Measurements from ENCODE around the gene RNF34. TPM values are rescaled to one million over a fixed set of nuclear protein-coding genes. Genes with fewer than 3 reads are reported as not detected.

Gene RNF34
- total and polyA plus RNA-seq, 2 donors (not counting 3 experiments of a cell fraction or from before 2014, with no cell fraction given): 37.6 to 51.1 TPM

DNA sequence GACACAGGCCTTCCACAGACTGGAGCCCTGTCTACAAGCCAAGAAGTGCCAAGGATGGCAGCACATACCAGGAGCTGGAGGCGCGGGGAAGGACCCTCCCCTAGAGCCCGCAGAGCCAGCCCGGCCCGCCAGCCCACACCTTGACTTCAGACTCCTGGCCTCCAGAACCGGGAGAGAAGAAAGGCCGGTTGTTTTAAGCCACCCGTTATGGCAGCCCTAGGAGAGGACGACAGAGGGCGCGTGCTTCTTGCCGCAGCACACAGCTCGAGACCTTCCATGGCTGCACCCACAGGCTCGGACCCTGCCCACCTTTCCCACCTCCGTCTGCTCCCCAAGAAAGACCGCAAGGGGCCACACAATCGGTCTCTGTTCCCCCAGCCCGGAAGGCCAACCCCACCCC, 53.7 kb downstream of the RNF34 start:
- Histone ChIP-seq H3K4me3 (replicated peaks in 1 of 3; ENCODE audit: insufficient read depth in 1 of 3, low read depth in 1 of 3, low read length in 3 of 3) (no peak overlapping the region), H3K4me2 (ENCODE audit: insufficient read depth, low read length) (no peak overlapping the region), H3K9me3 (replicated peaks; ENCODE audit: control insufficient read depth, insufficient read depth, low read length) (no peaks in the 10 kb centered on the region), H3K27ac (ENCODE audit: insufficient read depth, low read depth, low read length) (no peak overlapping the region), H3K9me1 (replicated peaks; ENCODE audit: control insufficient read depth, extremely low read depth, insufficient read depth, low read length) (no peaks in the 10 kb centered on the region), H4K20me1 (replicated peaks; ENCODE audit: control insufficient read depth, extremely low read depth, insufficient read depth, low read length) (no peaks in the 10 kb centered on the region), H3K79me2 (ENCODE audit: control insufficient read depth, insufficient read depth, low read length) (peaks cover 41% of the 10 kb centered on the region), H3K27me3 (ENCODE audit: control insufficient read depth in 2 of 2, insufficient read depth in 2 of 2, low read length in 2 of 2) (no peaks in the 10 kb centered on the region), H3K4me1 (ENCODE audit: control insufficient read depth, extremely low read depth, insufficient read depth, low read length) (peaks cover 7% of the 10 kb centered on the region), H3K36me3 (ENCODE audit: control insufficient read depth in 2 of 2, extremely low read depth in 1 of 2, insufficient read depth in 2 of 2, low read length in 2 of 2) (peaks cover 0 to 2% of the 10 kb centered on the region in 2 experiments), H2AFZ (ENCODE audit: low read depth, low read length) (no peak overlapping the region), H3K9ac (replicated peaks; ENCODE audit: extremely low read depth, insufficient read depth, low read length) (no peak overlapping the region)
- intact Hi-C loops (cut with micrococcal nuclease): no loop called here
- ChIA-PET POLR2A (no interaction called here), CTCF (interaction anchor here (1.1 to 1.5 kb wide), 2 partner anchors 11 kb away, joined by 5 to 8 read pairs; no protein-coding TSS in a partner anchor)
- dilution Hi-C loops (cut with MboI; ENCODE audit: extremely low pct_ligation_motif_present, low sequenced_read_pairs): no loop called here
- no peak for TF ChIP-seq MYC (IDR thresholded peaks at IDR 0.05; ENCODE audit: low read depth, low read length)
- no peak for TF ChIP-seq FOS (IDR thresholded peaks at IDR 0.05; ENCODE audit: borderline replicate concordance, insufficient read depth, low read length)
- no peak for TF ChIP-seq POLR2AphosphoS5 (IDR thresholded peaks at IDR 0.05; ENCODE audit: insufficient read depth, low read depth, low read length)
- TF ChIP-seq JUN (IDR thresholded peaks at IDR 0.05; ENCODE audit: borderline replicate concordance, insufficient read depth, insufficient read length, low read depth): no peak
- TF ChIP-seq, protein P1, sequence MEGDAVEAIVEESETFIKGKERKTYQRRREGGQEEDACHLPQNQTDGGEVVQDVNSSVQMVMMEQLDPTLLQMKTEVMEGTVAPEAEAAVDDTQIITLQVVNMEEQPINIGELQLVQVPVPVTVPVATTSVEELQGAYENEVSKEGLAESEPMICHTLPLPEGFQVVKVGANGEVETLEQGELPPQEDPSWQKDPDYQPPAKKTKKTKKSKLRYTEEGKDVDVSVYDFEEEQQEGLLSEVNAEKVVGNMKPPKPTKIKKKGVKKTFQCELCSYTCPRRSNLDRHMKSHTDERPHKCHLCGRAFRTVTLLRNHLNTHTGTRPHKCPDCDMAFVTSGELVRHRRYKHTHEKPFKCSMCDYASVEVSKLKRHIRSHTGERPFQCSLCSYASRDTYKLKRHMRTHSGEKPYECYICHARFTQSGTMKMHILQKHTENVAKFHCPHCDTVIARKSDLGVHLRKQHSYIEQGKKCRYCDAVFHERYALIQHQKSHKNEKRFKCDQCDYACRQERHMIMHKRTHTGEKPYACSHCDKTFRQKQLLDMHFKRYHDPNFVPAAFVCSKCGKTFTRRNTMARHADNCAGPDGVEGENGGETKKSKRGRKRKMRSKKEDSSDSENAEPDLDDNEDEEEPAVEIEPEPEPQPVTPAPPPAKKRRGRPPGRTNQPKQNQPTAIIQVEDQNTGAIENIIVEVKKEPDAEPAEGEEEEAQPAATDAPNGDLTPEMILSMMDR (IDR thresholded peaks at IDR 0.05; ENCODE audit: extremely low read depth in 1 of 2, insufficient read depth in 1 of 2, low read depth in 1 of 2, low read length in 2 of 2): no peak
- no peak for TF ChIP-seq POLR2A (IDR thresholded peaks at IDR 0.05; ENCODE audit: low read depth, low read length)
- TF ChIP-seq, protein P2, sequence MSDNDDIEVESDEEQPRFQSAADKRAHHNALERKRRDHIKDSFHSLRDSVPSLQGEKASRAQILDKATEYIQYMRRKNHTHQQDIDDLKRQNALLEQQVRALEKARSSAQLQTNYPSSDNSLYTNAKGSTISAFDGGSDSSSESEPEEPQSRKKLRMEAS (IDR thresholded peaks at IDR 0.05; ENCODE audit: insufficient read depth, insufficient read length): no peak
- no peak for TF ChIP-seq EZH2 (IDR thresholded peaks at IDR 0.05; ENCODE audit: borderline replicate concordance, low read depth, low read length, severe bottlenecking)
- no peak for TF ChIP-seq GATA2 (IDR thresholded peaks at IDR 0.05; ENCODE audit: insufficient read depth, insufficient read length, low read depth, low read length)
- FAIRE-seq (no peak), DNase-seq (ENCODE audit: low read depth, low spot score) (no peak)
- no TSS peak for BruUV-seq (replicated peaks)

Measured in endothelial cell of umbilical vein (primary cell).